H1 (cell line): ENCODE data around the gene SFRP5. TPM values are rescaled to one million over a fixed set of nuclear protein-coding genes. Genes with fewer than 3 reads are reported as not detected.

Source experiments
- CTCF ChIA-PET: fragments of 300-600 bp; sonication (Branson Sonifier 250); formaldehyde crosslinking; loops from one replicate; lab custom pipeline; 2021; ENCODE audit not compliant: partially characterized antibody; lab: Charles Lee
- POLR2A ChIA-PET: fragments of 300-600 bp; sonication (Branson Sonifier 250); formaldehyde crosslinking; loops from one replicate; lab custom pipeline; 2021; ENCODE audit warnings: inconsistent platforms; ENCODE audit not compliant: partially characterized antibody; lab: Charles Lee
- DNase-seq, 2 experiments: peaks; one replicate each; pipeline versions ENCODE4 v3.0.0 to v3.0.0-alpha.2; 2010 to 2022; ENCODE audit warnings: low spot score in 2 of 2, low read depth in 1 of 2, mixed read lengths in 1 of 2
- FAIRE-seq: peaks from 2 replicates; lab custom pipeline; 2011; peaks lifted over from hg19 to GRCh38; lab: Jason Lieb, UNC
- H2AFZ ChIP-seq: 2 replicates; pipeline ENCODE4 v1.8.1; 2012; ENCODE audit warnings: low read length, inconsistent platforms
- H2AK5ac ChIP-seq: 2 replicates; pipeline ENCODE4 v1.6.1; 2013; ENCODE audit warnings: low read depth, low read length
- H2BK120ac ChIP-seq: replicated peaks from 2 replicates; pipeline ENCODE3; 2013; ENCODE audit warnings: low read depth, low read length, inconsistent platforms
- H2BK12ac ChIP-seq: 2 replicates; pipeline ENCODE4 v1.6.1; 2013; ENCODE audit warnings: low read depth, low read length
- H2BK15ac ChIP-seq: 2 replicates; pipeline ENCODE4 v1.6.1; 2013; ENCODE audit warnings: low read length
- H2BK20ac ChIP-seq: 2 replicates; pipeline ENCODE4 v1.6.1; 2013; ENCODE audit warnings: low read length
- H2BK5ac ChIP-seq: 2 replicates; pipeline ENCODE4 v1.6.1; 2013; ENCODE audit warnings: low read depth, low read length
- H3K14ac ChIP-seq: 2 replicates; pipeline ENCODE4 v1.6.1; 2013; ENCODE audit warnings: inconsistent platforms; ENCODE audit not compliant: insufficient read length
- H3K18ac ChIP-seq: 2 replicates; pipeline ENCODE4 v1.6.1; 2013; ENCODE audit warnings: low read length; ENCODE audit errors: extremely low read depth
- H3K23ac ChIP-seq: 2 replicates; pipeline ENCODE4 v1.6.1; 2013; ENCODE audit warnings: inconsistent platforms; ENCODE audit not compliant: insufficient read length
- H3K23me2 ChIP-seq: 2 replicates; pipeline ENCODE4 v1.6.1; 2013; ENCODE audit warnings: low read depth, low read length
- H3K27ac ChIP-seq: 2 replicates; pipeline ENCODE4 v1.6.1; 2011; ENCODE audit warnings: low read depth, low read length, inconsistent platforms
- H3K27me3 ChIP-seq, 4 experiments: replicated peaks in 1 of 4; 1 replicate in 1 of 4; 2 replicates in 3 of 4; pipeline versions ENCODE4 v1.6.1 to v1.8.1; 2011 to 2013; ENCODE audit warnings: low read length in 3 of 4, mild to moderate bottlenecking in 3 of 4, inconsistent platforms in 2 of 4, mixed read lengths in 2 of 4, moderate library complexity in 1 of 4; ENCODE audit not compliant: control insufficient read depth in 3 of 4, insufficient read depth in 3 of 4; ENCODE audit errors: extremely low read depth in 1 of 4
- H3K36me3 ChIP-seq, 4 experiments: 2 replicates each; pipeline versions ENCODE4 v1.6.1 to v1.8.1; 2011 to 2013; ENCODE audit warnings: mild to moderate bottlenecking in 4 of 4, low read length in 3 of 4, moderate library complexity in 2 of 4, control low read depth in 1 of 4, inconsistent platforms in 1 of 4; ENCODE audit not compliant: insufficient read depth in 4 of 4, control insufficient read depth in 2 of 4
- H3K4ac ChIP-seq: replicated peaks from 2 replicates; pipeline ENCODE3; 2013; ENCODE audit warnings: low read length, low read depth, mixed read lengths, inconsistent platforms; ENCODE audit not compliant: insufficient read length
- H3K4me1 ChIP-seq, 4 experiments: replicated peaks in 1 of 4; 1 replicate in 1 of 4; 2 replicates in 3 of 4; pipeline versions ENCODE4 v1.6.1 to v1.8.1; 2011 to 2013; ENCODE audit warnings: low read length in 3 of 4, inconsistent platforms in 2 of 4, mixed read lengths in 1 of 4; ENCODE audit not compliant: insufficient read depth in 4 of 4, control insufficient read depth in 3 of 4
- H3K4me2 ChIP-seq, 2 experiments: 2 replicates each; pipeline versions ENCODE4 v1.6.1 to v1.8.1; 2011 to 2013; ENCODE audit warnings: low read depth in 2 of 2, low read length in 2 of 2, control low read depth in 1 of 2, inconsistent platforms in 1 of 2, mild to moderate bottlenecking in 1 of 2; ENCODE audit not compliant: insufficient read depth in 1 of 2
- H3K4me3 ChIP-seq, 4 experiments: fragments of 200-600, 300-600 bp in 1 of 4; sonication (generic), shearing (Covaris generic), sonication (Bioruptor Twin) in 1 of 4; 2 replicates each; pipeline versions ENCODE4 v1.5.1 to v1.8.1; 2011 to 2016; ENCODE audit warnings: low read length in 4 of 4, low read depth in 3 of 4, control low read depth in 2 of 4, inconsistent platforms in 2 of 4, mild to moderate bottlenecking in 2 of 4, mixed read lengths in 1 of 4, moderate library complexity in 1 of 4; ENCODE audit not compliant: insufficient read depth in 2 of 4; ENCODE audit errors: extremely low read depth in 1 of 4
- H3K56ac ChIP-seq: replicated peaks from 2 replicates; pipeline ENCODE3; 2013; ENCODE audit warnings: low read depth, mild to moderate bottlenecking, mixed read lengths, low read length, inconsistent platforms; ENCODE audit not compliant: insufficient read length
- H3K79me1 ChIP-seq: 2 replicates; pipeline ENCODE4 v1.6.1; 2013; ENCODE audit warnings: low read depth, low read length, control low read depth
- H3K79me2 ChIP-seq, 2 experiments: 2 replicates each; pipeline versions ENCODE4 v1.6.1 to v1.8.1; 2012 to 2013; ENCODE audit warnings: low read length in 2 of 2, mild to moderate bottlenecking in 2 of 2, inconsistent platforms in 1 of 2; ENCODE audit not compliant: insufficient read depth in 2 of 2, control insufficient read depth in 1 of 2
- H3K9ac ChIP-seq, 4 experiments: replicated peaks in 1 of 4; 1 replicate in 1 of 4; 2 replicates in 3 of 4; pipeline versions ENCODE4 v1.6.1 to v1.8.1; 2011 to 2013; ENCODE audit warnings: low read depth in 3 of 4, low read length in 3 of 4, control low read depth in 2 of 4, mild to moderate bottlenecking in 2 of 4, moderate library complexity in 2 of 4, inconsistent platforms in 1 of 4; ENCODE audit errors: extremely low read depth in 1 of 4
- H3K9me3 ChIP-seq, 2 experiments: 2 replicates each; pipeline versions ENCODE4 v1.6.1 to v1.8.1; 2012 to 2013; ENCODE audit warnings: mild to moderate bottlenecking in 2 of 2, moderate library complexity in 2 of 2, control low read depth in 1 of 2, inconsistent platforms in 1 of 2, low read depth in 1 of 2, low read length in 1 of 2, mixed read lengths in 1 of 2; ENCODE audit not compliant: insufficient read depth in 2 of 2
- H4K20me1 ChIP-seq, 2 experiments: replicated peaks in 1 of 2; 2 replicates each; pipeline versions ENCODE3 to v1.8.1; 2011 to 2013; ENCODE audit warnings: inconsistent platforms in 2 of 2, low read length in 2 of 2, mild to moderate bottlenecking in 1 of 2; ENCODE audit not compliant: insufficient read depth in 2 of 2, control insufficient read depth in 1 of 2
- H4K5ac ChIP-seq: 2 replicates; pipeline ENCODE4 v1.6.1; 2013; ENCODE audit warnings: low read length, low read depth, mixed read lengths, inconsistent platforms; ENCODE audit not compliant: insufficient read length
- H4K8ac ChIP-seq: 2 replicates; pipeline ENCODE4 v1.8.0; 2013; ENCODE audit warnings: mild to moderate bottlenecking, moderate library complexity, low read length, inconsistent platforms; ENCODE audit not compliant: insufficient read depth; ENCODE audit errors: extremely low read depth
- H4K91ac ChIP-seq: replicated peaks from 2 replicates; pipeline ENCODE3; 2013; ENCODE audit warnings: low read length, mixed read lengths, inconsistent platforms; ENCODE audit not compliant: insufficient read length
- ASH2L ChIP-seq: fragments of 200-600, 300-600 bp; sonication (generic); IDR thresholded peaks from one replicate; pipeline ENCODE4 v1.7.1; 2017; ENCODE audit warnings: low read length
- JUND ChIP-seq: IDR thresholded peaks from 2 replicates; pipeline ENCODE4 v1.6.1; 2011; ENCODE audit warnings: mild to moderate bottlenecking, improper control_type of control experiment, low read length
- KDM5A ChIP-seq: fragments of 200-600 bp; IDR thresholded peaks from 2 replicates; pipeline ENCODE4 v1.7.1; 2012; ENCODE audit warnings: mild to moderate bottlenecking, low read length, inconsistent platforms, mixed read lengths
- MAX ChIP-seq: IDR thresholded peaks from 2 replicates; pipeline ENCODE4 v1.6.1; 2012; ENCODE audit warnings: inconsistent platforms
- RBBP5 ChIP-seq: IDR thresholded peaks from 2 replicates; pipeline ENCODE4 v1.7.1; 2012; ENCODE audit warnings: low read depth, mild to moderate bottlenecking, inconsistent platforms, low read length, moderate library complexity, borderline replicate concordance
- SAP30 ChIP-seq: fragments of 300-600 bp; sonication (generic); IDR thresholded peaks from 2 replicates; pipeline ENCODE4 v1.7.1; 2012; ENCODE audit warnings: low read length, moderate library complexity, mild to moderate bottlenecking, inconsistent platforms; ENCODE audit not compliant: insufficient read depth, insufficient replicate concordance
- TAF7 ChIP-seq: optimal IDR thresholded peaks from 2 replicates; pipeline ENCODE3; 2011; ENCODE audit warnings: low read depth, mild to moderate bottlenecking, inconsistent platforms, low read length, moderate library complexity, borderline replicate concordance
- TEAD4 ChIP-seq: IDR thresholded peaks from 2 replicates; pipeline ENCODE4 v1.6.1; 2012; ENCODE audit warnings: low read depth, low read length, inconsistent platforms, mixed read lengths
- WGBS, 2 experiments: shearing (Covaris generic) in 1 of 2; methylation state at CpG; one replicate each; pipeline versions ENCODE4 v1.1.6 to v1.1.7; 2013 to 2015; ENCODE audit warnings: low lambda C conversion rate in 2 of 2, mixed read lengths in 2 of 2, inconsistent platforms in 1 of 2, low coverage in 1 of 2, missing lambda C conversion rate in 1 of 2; ENCODE audit not compliant: insufficient replicate concordance in 2 of 2, insufficient coverage in 1 of 2, insufficient read length in 1 of 2; ENCODE audit errors: extremely low coverage in 1 of 2, missing lambda C conversion rate in 1 of 2; 5-methylcytosine and 5-hydroxymethylcytosine counted together
- polyA plus RNA-seq, 7 experiments: library from polyadenylated mRNA; depleted of rRNA in 3 of 7; stranded (reverse) in 5 of 7; unstranded in 2 of 7; fragments of >200 nt in 5 of 7; fragments of 200-250 nt in 2 of 7; gene quantifications; 1 replicate in 5 of 7; 2 replicates in 1 of 7; 4 replicates in 1 of 7; pipeline versions ENCODE4 v1.2.1 to v1.2.3, GENCODE V29; 2011 to 2013; ENCODE audit warnings: missing spikeins in 2 of 7, mixed read lengths in 2 of 7
- total RNA-seq: library from RNA; stranded (reverse); fragmentation: NEBNext Ultra II Directional; extraction: Animal tissue kit (Norgen Biotek cat#: 25700); gene quantifications from 2 replicates; pipeline ENCODE4 v1.2.1, GENCODE V29; 2021
- TF ChIP-seq, protein P1 (sequence below): IDR thresholded peaks from 2 replicates; pipeline ENCODE4 v1.6.1; 2012; ENCODE audit warnings: inconsistent platforms

The SFRP5 gene
- total and polyA plus RNA-seq, 2 of the 8 experiments (the other 6 are each of a cell fraction or from before 2014, with no cell fraction given), result 3.9 to 5.9 TPM

DNA sequence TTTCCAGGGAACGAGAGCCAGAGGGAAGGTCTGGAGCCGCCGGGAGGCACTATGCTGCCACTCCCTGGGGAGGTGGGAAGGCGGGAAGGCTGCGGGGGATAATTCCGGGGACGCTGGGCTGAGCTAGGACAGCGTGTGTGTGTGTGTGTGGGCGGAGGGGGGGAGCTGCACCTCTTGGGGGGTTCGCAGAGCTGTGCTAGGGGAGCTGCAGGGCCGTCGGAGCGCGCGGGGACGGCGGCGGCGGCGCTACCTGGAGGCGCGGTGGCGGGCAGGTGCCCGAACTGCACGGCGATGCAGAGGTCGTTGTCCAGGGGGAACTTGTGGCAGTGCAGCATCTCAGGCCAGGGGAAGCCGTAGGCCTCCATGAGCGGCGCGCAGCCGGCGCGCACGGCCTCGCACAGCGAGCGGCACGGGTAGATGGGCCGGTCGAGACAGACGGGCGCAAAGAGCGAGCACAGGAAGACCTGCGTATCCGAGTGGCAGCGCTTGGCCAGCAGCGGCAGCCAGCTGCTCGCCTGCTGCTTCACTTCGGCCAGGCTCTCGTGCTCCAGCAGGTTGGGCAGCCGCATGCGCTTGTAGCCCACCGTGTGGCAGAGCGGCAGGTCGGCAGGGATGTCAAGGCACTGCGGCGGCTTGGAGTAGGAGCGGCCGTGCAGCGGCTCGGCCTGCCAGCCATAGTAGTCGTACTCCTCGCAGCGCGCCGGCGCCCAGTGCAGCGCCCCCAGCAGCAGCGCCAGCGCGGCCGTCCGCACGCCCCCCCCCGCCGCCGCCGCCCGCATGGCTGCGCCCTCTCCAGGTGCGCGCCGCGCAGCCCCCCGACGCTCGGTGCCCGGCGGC is 526 bp downstream of the SFRP5 start:
- Histone ChIP-seq H3K4me2 (peak overlapping the region; percentile 87 to 99), H2BK5ac (peak overlapping the region; percentile 71; the same call in 1 of the 2 replicates), H3K27me3 (peaks cover 14 to 51% (median 40%) of the 10 kb centered on the region in 4 experiments), H3K36me3 (no peaks in the 10 kb centered on the region; a peak in 1 of 8 replicates), H4K5ac (no peak overlapping the region), H3K79me1 (no peaks in the 10 kb centered on the region; the same call in 1 of the 2 replicates), H2BK12ac (peak overlapping the region; percentile 92; the same call in 1 of the 2 replicates), H3K4me1 (peaks cover 2 to 10% (median 7%) of the 10 kb centered on the region in 4 experiments; a peak in 6 of 7 replicates), H3K79me2 (no peaks in the 10 kb centered on the region), H3K9ac (peak overlapping the region in 2 of 4 experiments; percentile 20 to 25; a peak in 2 of 7 replicates), H4K91ac (peak overlapping the region; percentile 49), H3K56ac (no peak overlapping the region), H3K4me3 (peak overlapping the region; percentile 54 to 60 (median 55)), H4K20me1 (no peaks in the 10 kb centered on the region), H3K14ac (no peak overlapping the region), H3K9me3 (no peaks in the 10 kb centered on the region), H3K18ac (peak overlapping the region; percentile 83), H4K8ac (peak overlapping the region; percentile 85), H3K27ac (no peak overlapping the region), H2AK5ac (no peak overlapping the region), H3K4ac (peak overlapping the region; percentile 61), H2AFZ (peak overlapping the region; percentile 25; the same call in 1 of the 2 replicates), H2BK20ac (peak overlapping the region; percentile 66; the same call in 1 of the 2 replicates), H2BK120ac (no peak overlapping the region), H3K23ac (no peak overlapping the region), H2BK15ac (peak overlapping the region; percentile 53; the same call in 1 of the 2 replicates), H3K23me2 (peaks cover 15% of the 10 kb centered on the region; the same call in 1 of the 2 replicates)
- CTCF ChIA-PET, result interaction anchor here (0.7 to 4.1 kb wide), 6 partner anchors 9 to 272 kb away, joined by 3 to 30 read pairs (median 4); no protein-coding TSS in a partner anchor
- WGBS, 2 experiments, result 3% methylated on average over 57 of the region's 90 CpGs; no CpG with 5 or more reads in 1 of the 2 experiments
- FAIRE-seq, result no peak
- POLR2A ChIA-PET, result interaction anchor here (0.8 to 3.7 kb wide), 8 partner anchors 9 to 89 kb away, joined by 3 to 30 read pairs (median 3); partner anchors contain the start of genes AVPI1, MARVELD1 and ZFYVE27
- peak in 1 of 2 experiments; percentile 74 for DNase-seq
- TF ChIP-seq MAX, result peak; percentile 91
- TF ChIP-seq ASH2L, result peak; percentile 81
- no peak for TF ChIP-seq KDM5A
- no peak for TF ChIP-seq JUND
- peak; percentile 87 for TF ChIP-seq RBBP5
- no peak for TF ChIP-seq TAF7
- TF ChIP-seq, protein P1, sequence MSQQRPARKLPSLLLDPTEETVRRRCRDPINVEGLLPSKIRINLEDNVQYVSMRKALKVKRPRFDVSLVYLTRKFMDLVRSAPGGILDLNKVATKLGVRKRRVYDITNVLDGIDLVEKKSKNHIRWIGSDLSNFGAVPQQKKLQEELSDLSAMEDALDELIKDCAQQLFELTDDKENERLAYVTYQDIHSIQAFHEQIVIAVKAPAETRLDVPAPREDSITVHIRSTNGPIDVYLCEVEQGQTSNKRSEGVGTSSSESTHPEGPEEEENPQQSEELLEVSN, result peak; percentile 63
- TF ChIP-seq TEAD4, result 0 out of 2 replicates have a peak, but pooled peaks have one; percentile 6
- no peak for TF ChIP-seq SAP30
